Measurements from ENCODE around the gene TNNT1. TPM values are rescaled to one million over a fixed set of nuclear protein-coding genes. Genes with fewer than 3 reads are reported as not detected.
A peak's percentile ranks its signal among the peaks of the same experiment; 100 is the strongest.
"Not testable (repeated sequence)": the region's sequence is repeated elsewhere in the genome, so short reads cannot be mapped to it uniquely, and the experiment has no call there.

Gene TNNT1
- total RNA-seq, 1 donor from 2014 or later, result not detected

GRCh38 chr19:55169136-55169535 is 20.1 kb upstream of the TNNT1 start:
- DNase-seq (ENCODE audit: low spot score), result no peak

- peak; percentile 93 for DNase-seq (ENCODE audit: low spot score)
Measured at GRCh38 chr19:55166530-55167268, 17.7 kb upstream of the TNNT1 start, which contains the start of gene DNAAF3. Gene DNAAF3, minus strand, starts transcription at chr19:55166613. Its CDS starts 200 bp downstream, at chr19:55166413.

GRCh38 chr19:55165952-55166529 is 17.0 kb upstream of the TNNT1 start:
- no peak for DNase-seq (ENCODE audit: low spot score)

GRCh38 chr19:55161571-55162322 is 12.7 kb upstream of the TNNT1 start:
- DNase-seq (ENCODE audit: low spot score), result no peak

- DNase-seq (ENCODE audit: low spot score), result no peak
Measured at GRCh38 chr19:55160986-55161365, 12.0 kb upstream of the TNNT1 start.

GRCh38 chr19:55160128-55160985 is 11.4 kb upstream of the TNNT1 start:
- peak; percentile 92 for DNase-seq (ENCODE audit: low spot score)

- DNase-seq (ENCODE audit: low spot score), result no peak
Measured at GRCh38 chr19:55158848-55159749, 10.1 kb upstream of the TNNT1 start.

GRCh38 chr19:55158423-55158822 is 9.4 kb upstream of the TNNT1 start:
- DNase-seq (ENCODE audit: low spot score), result no peak

- DNase-seq (ENCODE audit: low spot score), result no peak
Measured at GRCh38 chr19:55157064-55157908, 8.3 kb upstream of the TNNT1 start, which contains the start of gene TNNI3. Gene TNNI3, minus strand, starts transcription at chr19:55157732. Its CDS starts 143 bp downstream, at chr19:55157589.

- no peak for DNase-seq (ENCODE audit: low spot score)
Measured at GRCh38 chr19:55156202-55157063, 7.4 kb upstream of the TNNT1 start.

GRCh38 chr19:55155784-55156183 is 6.8 kb upstream of the TNNT1 start:
- DNase-seq (ENCODE audit: low spot score), result not testable (repeated sequence)

GRCh38 chr19:55153652-55154264 is 4.8 kb upstream of the TNNT1 start:
- DNase-seq (ENCODE audit: low spot score), result no peak

GRCh38 chr19:55152017-55152416 is 3.0 kb upstream of the TNNT1 start:
- no peak for DNase-seq (ENCODE audit: low spot score)

- no peak for DNase-seq (ENCODE audit: low spot score)
Measured at GRCh38 chr19:55147545-55148251, 1.3 kb downstream of the TNNT1 start.

GRCh38 chr19:55146705-55147273 is 2.2 kb downstream of the TNNT1 start:
- no peak for DNase-seq (ENCODE audit: low spot score)

GRCh38 chr19:55146078-55146704 is 2.8 kb downstream of the TNNT1 start:
- DNase-seq (ENCODE audit: low spot score), result no peak
